H1 (cell line): Measurements from ENCODE around the gene CNST. TPM values are rescaled to one million over a fixed set of nuclear protein-coding genes. Genes with fewer than 3 reads are reported as not detected.
"Not testable (repeated sequence)": the region's sequence is repeated elsewhere in the genome, so short reads cannot be mapped to it uniquely, and the experiment has no call there.

Source experiments
- CTCF ChIA-PET: fragments of 300-600 bp; sonication (Branson Sonifier 250); formaldehyde crosslinking; loops from one replicate; lab custom pipeline; 2021; ENCODE audit not compliant: partially characterized antibody; lab: Charles Lee
- POLR2A ChIA-PET: fragments of 300-600 bp; sonication (Branson Sonifier 250); formaldehyde crosslinking; loops from one replicate; lab custom pipeline; 2021; ENCODE audit warnings: inconsistent platforms; ENCODE audit not compliant: partially characterized antibody; lab: Charles Lee
- DNase-seq, 2 experiments: peaks; one replicate each; pipeline versions ENCODE4 v3.0.0 to v3.0.0-alpha.2; 2010 to 2022; ENCODE audit warnings: low spot score in 2 of 2, low read depth in 1 of 2, mixed read lengths in 1 of 2
- FAIRE-seq: peaks from 2 replicates; lab custom pipeline; 2011; peaks lifted over from hg19 to GRCh38; lab: Jason Lieb, UNC
- H2AFZ ChIP-seq: 2 replicates; pipeline ENCODE4 v1.8.1; 2012; ENCODE audit warnings: low read length, inconsistent platforms
- H2AK5ac ChIP-seq: 2 replicates; pipeline ENCODE4 v1.6.1; 2013; ENCODE audit warnings: low read depth, low read length
- H2BK120ac ChIP-seq: replicated peaks from 2 replicates; pipeline ENCODE3; 2013; ENCODE audit warnings: low read depth, low read length, inconsistent platforms
- H2BK12ac ChIP-seq: 2 replicates; pipeline ENCODE4 v1.6.1; 2013; ENCODE audit warnings: low read depth, low read length
- H2BK15ac ChIP-seq: 2 replicates; pipeline ENCODE4 v1.6.1; 2013; ENCODE audit warnings: low read length
- H2BK20ac ChIP-seq: 2 replicates; pipeline ENCODE4 v1.6.1; 2013; ENCODE audit warnings: low read length
- H2BK5ac ChIP-seq: 2 replicates; pipeline ENCODE4 v1.6.1; 2013; ENCODE audit warnings: low read depth, low read length
- H3K14ac ChIP-seq: 2 replicates; pipeline ENCODE4 v1.6.1; 2013; ENCODE audit warnings: inconsistent platforms; ENCODE audit not compliant: insufficient read length
- H3K18ac ChIP-seq: 2 replicates; pipeline ENCODE4 v1.6.1; 2013; ENCODE audit warnings: low read length; ENCODE audit errors: extremely low read depth
- H3K23ac ChIP-seq: 2 replicates; pipeline ENCODE4 v1.6.1; 2013; ENCODE audit warnings: inconsistent platforms; ENCODE audit not compliant: insufficient read length
- H3K23me2 ChIP-seq: 2 replicates; pipeline ENCODE4 v1.6.1; 2013; ENCODE audit warnings: low read depth, low read length
- H3K27ac ChIP-seq: 2 replicates; pipeline ENCODE4 v1.6.1; 2011; ENCODE audit warnings: low read depth, low read length, inconsistent platforms
- H3K27me3 ChIP-seq, 4 experiments: replicated peaks in 1 of 4; 1 replicate in 1 of 4; 2 replicates in 3 of 4; pipeline versions ENCODE4 v1.6.1 to v1.8.1; 2011 to 2013; ENCODE audit warnings: low read length in 3 of 4, mild to moderate bottlenecking in 3 of 4, inconsistent platforms in 2 of 4, mixed read lengths in 2 of 4, moderate library complexity in 1 of 4; ENCODE audit not compliant: control insufficient read depth in 3 of 4, insufficient read depth in 3 of 4; ENCODE audit errors: extremely low read depth in 1 of 4
- H3K36me3 ChIP-seq, 4 experiments: 2 replicates each; pipeline versions ENCODE4 v1.6.1 to v1.8.1; 2011 to 2013; ENCODE audit warnings: mild to moderate bottlenecking in 4 of 4, low read length in 3 of 4, moderate library complexity in 2 of 4, control low read depth in 1 of 4, inconsistent platforms in 1 of 4; ENCODE audit not compliant: insufficient read depth in 4 of 4, control insufficient read depth in 2 of 4
- H3K4ac ChIP-seq: replicated peaks from 2 replicates; pipeline ENCODE3; 2013; ENCODE audit warnings: low read length, low read depth, mixed read lengths, inconsistent platforms; ENCODE audit not compliant: insufficient read length
- H3K4me1 ChIP-seq, 4 experiments: replicated peaks in 1 of 4; 1 replicate in 1 of 4; 2 replicates in 3 of 4; pipeline versions ENCODE4 v1.6.1 to v1.8.1; 2011 to 2013; ENCODE audit warnings: low read length in 3 of 4, inconsistent platforms in 2 of 4, mixed read lengths in 1 of 4; ENCODE audit not compliant: insufficient read depth in 4 of 4, control insufficient read depth in 3 of 4
- H3K4me2 ChIP-seq, 2 experiments: 2 replicates each; pipeline versions ENCODE4 v1.6.1 to v1.8.1; 2011 to 2013; ENCODE audit warnings: low read depth in 2 of 2, low read length in 2 of 2, control low read depth in 1 of 2, inconsistent platforms in 1 of 2, mild to moderate bottlenecking in 1 of 2; ENCODE audit not compliant: insufficient read depth in 1 of 2
- H3K4me3 ChIP-seq, 4 experiments: fragments of 200-600, 300-600 bp in 1 of 4; sonication (generic), shearing (Covaris generic), sonication (Bioruptor Twin) in 1 of 4; 2 replicates each; pipeline versions ENCODE4 v1.5.1 to v1.8.1; 2011 to 2016; ENCODE audit warnings: low read length in 4 of 4, low read depth in 3 of 4, control low read depth in 2 of 4, inconsistent platforms in 2 of 4, mild to moderate bottlenecking in 2 of 4, mixed read lengths in 1 of 4, moderate library complexity in 1 of 4; ENCODE audit not compliant: insufficient read depth in 2 of 4; ENCODE audit errors: extremely low read depth in 1 of 4
- H3K56ac ChIP-seq: replicated peaks from 2 replicates; pipeline ENCODE3; 2013; ENCODE audit warnings: low read depth, mild to moderate bottlenecking, mixed read lengths, low read length, inconsistent platforms; ENCODE audit not compliant: insufficient read length
- H3K79me1 ChIP-seq: 2 replicates; pipeline ENCODE4 v1.6.1; 2013; ENCODE audit warnings: low read depth, low read length, control low read depth
- H3K79me2 ChIP-seq, 2 experiments: 2 replicates each; pipeline versions ENCODE4 v1.6.1 to v1.8.1; 2012 to 2013; ENCODE audit warnings: low read length in 2 of 2, mild to moderate bottlenecking in 2 of 2, inconsistent platforms in 1 of 2; ENCODE audit not compliant: insufficient read depth in 2 of 2, control insufficient read depth in 1 of 2
- H3K9ac ChIP-seq, 4 experiments: replicated peaks in 1 of 4; 1 replicate in 1 of 4; 2 replicates in 3 of 4; pipeline versions ENCODE4 v1.6.1 to v1.8.1; 2011 to 2013; ENCODE audit warnings: low read depth in 3 of 4, low read length in 3 of 4, control low read depth in 2 of 4, mild to moderate bottlenecking in 2 of 4, moderate library complexity in 2 of 4, inconsistent platforms in 1 of 4; ENCODE audit errors: extremely low read depth in 1 of 4
- H3K9me3 ChIP-seq, 2 experiments: 2 replicates each; pipeline versions ENCODE4 v1.6.1 to v1.8.1; 2012 to 2013; ENCODE audit warnings: mild to moderate bottlenecking in 2 of 2, moderate library complexity in 2 of 2, control low read depth in 1 of 2, inconsistent platforms in 1 of 2, low read depth in 1 of 2, low read length in 1 of 2, mixed read lengths in 1 of 2; ENCODE audit not compliant: insufficient read depth in 2 of 2
- H4K20me1 ChIP-seq, 2 experiments: replicated peaks in 1 of 2; 2 replicates each; pipeline versions ENCODE3 to v1.8.1; 2011 to 2013; ENCODE audit warnings: inconsistent platforms in 2 of 2, low read length in 2 of 2, mild to moderate bottlenecking in 1 of 2; ENCODE audit not compliant: insufficient read depth in 2 of 2, control insufficient read depth in 1 of 2
- H4K5ac ChIP-seq: 2 replicates; pipeline ENCODE4 v1.6.1; 2013; ENCODE audit warnings: low read length, low read depth, mixed read lengths, inconsistent platforms; ENCODE audit not compliant: insufficient read length
- H4K8ac ChIP-seq: 2 replicates; pipeline ENCODE4 v1.8.0; 2013; ENCODE audit warnings: mild to moderate bottlenecking, moderate library complexity, low read length, inconsistent platforms; ENCODE audit not compliant: insufficient read depth; ENCODE audit errors: extremely low read depth
- H4K91ac ChIP-seq: replicated peaks from 2 replicates; pipeline ENCODE3; 2013; ENCODE audit warnings: low read length, mixed read lengths, inconsistent platforms; ENCODE audit not compliant: insufficient read length
- WGBS, 2 experiments: shearing (Covaris generic) in 1 of 2; methylation state at CpG; one replicate each; pipeline versions ENCODE4 v1.1.6 to v1.1.7; 2013 to 2015; ENCODE audit warnings: low lambda C conversion rate in 2 of 2, mixed read lengths in 2 of 2, inconsistent platforms in 1 of 2, low coverage in 1 of 2, missing lambda C conversion rate in 1 of 2; ENCODE audit not compliant: insufficient replicate concordance in 2 of 2, insufficient coverage in 1 of 2, insufficient read length in 1 of 2; ENCODE audit errors: extremely low coverage in 1 of 2, missing lambda C conversion rate in 1 of 2; 5-methylcytosine and 5-hydroxymethylcytosine counted together
- polyA plus RNA-seq, 7 experiments: library from polyadenylated mRNA; depleted of rRNA in 3 of 7; stranded (reverse) in 5 of 7; unstranded in 2 of 7; fragments of >200 nt in 5 of 7; fragments of 200-250 nt in 2 of 7; gene quantifications; 1 replicate in 5 of 7; 2 replicates in 1 of 7; 4 replicates in 1 of 7; pipeline versions ENCODE4 v1.2.1 to v1.2.3, GENCODE V29; 2011 to 2013; ENCODE audit warnings: missing spikeins in 2 of 7, mixed read lengths in 2 of 7
- total RNA-seq: library from RNA; stranded (reverse); fragmentation: NEBNext Ultra II Directional; extraction: Animal tissue kit (Norgen Biotek cat#: 25700); gene quantifications from 2 replicates; pipeline ENCODE4 v1.2.1, GENCODE V29; 2021

CNST gene
- total and polyA plus RNA-seq, 2 of the 8 experiments (the other 6 are each of a cell fraction or from before 2014, with no cell fraction given) = 5.3 to 21.3 TPM

GRCh38 chr1:246589919-246590318, 23.7 kb downstream of the CNST start:
- H2BK120ac ChIP-seq, H3K36me3 ChIP-seq, H2BK20ac ChIP-seq, H3K9ac ChIP-seq, H3K79me1 ChIP-seq, H3K23ac ChIP-seq, H3K23me2 ChIP-seq, H3K27ac ChIP-seq, H4K20me1 ChIP-seq, H2BK5ac ChIP-seq, CTCF ChIA-PET, H3K56ac ChIP-seq, H3K4me1 ChIP-seq, H2BK12ac ChIP-seq, DNase-seq, H3K27me3 ChIP-seq, H2AK5ac ChIP-seq, POLR2A ChIA-PET, H4K8ac ChIP-seq, H3K9me3 ChIP-seq, H2AFZ ChIP-seq, H4K91ac ChIP-seq, H3K4ac ChIP-seq, H3K4me2 ChIP-seq, H3K4me3 ChIP-seq, H3K18ac ChIP-seq, H2BK15ac ChIP-seq, FAIRE-seq, H4K5ac ChIP-seq, H3K14ac ChIP-seq: not testable (repeated sequence)
- H3K79me2 ChIP-seq = peaks cover 0 to 11% of the 10 kb centered on the region in 2 experiments; a peak in 2 of 4 replicates
- 92% methylated on average over 9 of the region's 10 CpGs; no CpG with 5 or more reads in 1 of the 2 experiments for WGBS, 2 experiments
